A549 treated with CpdA at 1 μM for 4 hours (cell line): ENCODE results near the gene LNX2. TPM values are rescaled to one million over a fixed set of nuclear protein-coding genes. Genes with fewer than 3 reads are reported as not detected.

Source experiments
- total RNA-seq: library from RNA; stranded (reverse); fragments of 200-300 nt; extraction: Qiagen RNA extraction; gene quantifications from 5 replicates; pipeline ENCODE4 v1.2.3, GENCODE V29; 2022; ENCODE audit warnings: low read depth

Gene LNX2
- total RNA-seq: 3.1 to 3.7 TPM (median 3.1 TPM) in 5 replicates

GRCh38 chr13:27620377-27621115 is at the start of gene LNX2:
Gene LNX2 (minus strand): TSS chr13:27620529. CDS start chr13:27581703, 38,826 bp downstream.

GRCh38 chr13:27621366-27622101 is 1.2 kb upstream of the LNX2 start, which contains the start of gene POLR1D:
Gene POLR1D (plus strand): TSS chr13:27621892. CDS start chr13:27621984, 92 bp downstream.

Other genes starting within 250 kb of the LNX2 start
- 92.7 to 102 TPM (median 98.3 TPM) in 5 replicates for gene GTF3A, start 195.9 kb downstream of the LNX2 start, total RNA-seq
- gene MTIF3, start 170.0 kb downstream of the LNX2 start, total RNA-seq: 20.0 to 23.4 TPM (median 22.0 TPM) in 5 replicates
- 148 to 181 TPM (median 159 TPM) in 5 replicates for gene POLR1D, start 1.4 kb upstream of the LNX2 start, total RNA-seq
- gene GSX1, start 172.0 kb upstream of the LNX2 start, total RNA-seq: not detected in 5 replicates